ENCODE data around the gene PARD3. TPM values are rescaled to one million over a fixed set of nuclear protein-coding genes. Genes with fewer than 3 reads are reported as not detected.

Gene PARD3
- total and polyA plus RNA-seq, 8 donors = 25.6 to 54.5 (median 47.8) TPM

GRCh38 chr10:34303022-34303421, 512.1 kb downstream of the PARD3 start:
- Histone ChIP-seq H3K4me3 (no peak overlapping the region), H3K27me3 (no peaks in the 10 kb centered on the region), H3K36me3 (no peaks in the 10 kb centered on the region), H3K4me1 (no peaks in the 10 kb centered on the region), H3K27ac (no peak overlapping the region), H3K9me3 (no peaks in the 10 kb centered on the region)
- no peak for TF ChIP-seq CTCF (IDR thresholded peaks at IDR 0.05)
- intact Hi-C loops (cut with DNase I) = no loop called here
- DNase-seq (no peak), ATAC-seq (no peak)

GRCh38 chr10:34299105-34299611, 515.9 kb downstream of the PARD3 start:
- Histone ChIP-seq H3K4me3 (no peak overlapping the region), H3K27me3 (no peaks in the 10 kb centered on the region), H3K27ac (no peak overlapping the region), H3K36me3 (no peaks in the 10 kb centered on the region), H3K9me3 (no peaks in the 10 kb centered on the region), H3K4me1 (no peaks in the 10 kb centered on the region)
- no peak for ATAC-seq
- TF ChIP-seq CTCF (IDR thresholded peaks at IDR 0.05) = no peak
- intact Hi-C loops (cut with DNase I) = no loop called here
- no peak for DNase-seq

- H3K27ac ChIP-seq = no peak overlapping the region
- H3K4me1 ChIP-seq = no peaks in the 10 kb centered on the region
- DNase-seq = no peak
- intact Hi-C loops (cut with DNase I) = no loop called here
- H3K9me3 ChIP-seq = no peaks in the 10 kb centered on the region
- H3K36me3 ChIP-seq = no peaks in the 10 kb centered on the region
- no peak for ATAC-seq
- TF ChIP-seq CTCF (IDR thresholded peaks at IDR 0.05) = no peak
- H3K27me3 ChIP-seq = no peaks in the 10 kb centered on the region
- H3K4me3 ChIP-seq = no peak overlapping the region
Observed at GRCh38 chr10:34298346-34298818, 516.7 kb downstream of the PARD3 start.

GRCh38 chr10:34297541-34298345, 517.4 kb downstream of the PARD3 start:
- ATAC-seq (no peak), DNase-seq (peak in 1 of 4 donors; percentile 39)
- Histone ChIP-seq H3K9me3 (no peaks in the 10 kb centered on the region), H3K27ac (no peak overlapping the region), H3K36me3 (no peaks in the 10 kb centered on the region), H3K27me3 (no peaks in the 10 kb centered on the region), H3K4me1 (no peaks in the 10 kb centered on the region), H3K4me3 (no peak overlapping the region)
- TF ChIP-seq CTCF (IDR thresholded peaks at IDR 0.05) = no peak
- intact Hi-C loops (cut with DNase I) = no loop called here

GRCh38 chr10:34295142-34295548, 520.0 kb downstream of the PARD3 start:
- Histone ChIP-seq H3K27ac (no peak overlapping the region), H3K9me3 (no peaks in the 10 kb centered on the region), H3K4me1 (no peaks in the 10 kb centered on the region), H3K4me3 (no peak overlapping the region), H3K27me3 (no peaks in the 10 kb centered on the region), H3K36me3 (no peaks in the 10 kb centered on the region)
- ATAC-seq = no peak
- no peak for DNase-seq
- no peak for TF ChIP-seq CTCF (IDR thresholded peaks at IDR 0.05)
- intact Hi-C loops (cut with DNase I) = no loop called here
